Skeletal muscle satellite cell (primary cell): ENCODE data around the gene CPNE9.

Experiments used
- H3K27me3 ChIP-seq: 2 replicates; pipeline ENCODE4 v1.7.0; 2013; ENCODE audit warnings: low read length; ENCODE audit not compliant: control insufficient read depth, insufficient read depth
- H3K36me3 ChIP-seq: 2 replicates; pipeline ENCODE4 v1.7.0; 2013; ENCODE audit warnings: mild to moderate bottlenecking, control low read depth, low read length; ENCODE audit not compliant: insufficient read depth
- H3K4me1 ChIP-seq: 2 replicates; pipeline ENCODE4 v1.7.0; 2013; ENCODE audit warnings: low read length; ENCODE audit not compliant: control insufficient read depth, insufficient read depth
- H3K4me2 ChIP-seq: 2 replicates; pipeline ENCODE4 v1.7.0; 2013; ENCODE audit warnings: mild to moderate bottlenecking, low read length
- H3K4me3 ChIP-seq: 2 replicates; pipeline ENCODE4 v1.7.0; 2013; ENCODE audit warnings: low read length
- H3K9ac ChIP-seq: 2 replicates; pipeline ENCODE4 v1.7.0; 2013; ENCODE audit warnings: mild to moderate bottlenecking, low read depth, low read length, moderate library complexity
- H3K9me3 ChIP-seq: replicated peaks from 2 replicates; pipeline ENCODE4 v1.7.0; 2013; ENCODE audit warnings: mild to moderate bottlenecking, control low read depth, low read length

CPNE9 gene

DNA sequence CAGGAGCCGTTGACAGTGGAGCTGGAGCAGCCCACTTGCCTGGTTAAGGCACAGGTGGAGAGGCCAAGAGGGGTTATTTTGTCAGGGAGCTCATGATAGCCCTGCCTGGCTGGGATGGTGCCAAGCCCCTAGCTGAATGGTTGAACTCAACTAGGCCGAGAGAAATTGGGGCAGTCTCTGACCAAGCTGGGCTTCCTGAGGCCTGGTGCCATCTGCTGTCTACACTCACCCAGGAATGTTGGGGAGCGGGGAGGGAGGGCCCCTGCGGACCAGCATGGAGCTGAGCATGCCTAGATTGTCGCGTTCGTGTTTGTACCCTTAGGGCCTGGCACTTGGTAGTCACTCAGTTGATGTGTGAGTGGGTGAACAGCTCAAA is 29.1 kb downstream of the CPNE9 start:
- Histone ChIP-seq H3K9ac (peak overlapping the region; percentile 99), H3K4me3 (peak overlapping the region; percentile 93), H3K9me3 (no peaks in the 10 kb centered on the region), H3K4me1 (peaks cover 22% of the 10 kb centered on the region), H3K36me3 (peaks cover 35% of the 10 kb centered on the region), H3K27me3 (no peaks in the 10 kb centered on the region), H3K4me2 (peak overlapping the region; percentile 99)

GRCh38 chr3:9736831-9737230 is 33.2 kb downstream of the CPNE9 start:
- no peaks in the 10 kb centered on the region for H3K27me3 ChIP-seq
- no peak overlapping the region for H3K4me3 ChIP-seq
- peaks cover 15% of the 10 kb centered on the region for H3K4me1 ChIP-seq
- no peak overlapping the region for H3K4me2 ChIP-seq
- H3K9me3 ChIP-seq, result no peaks in the 10 kb centered on the region
- no peak overlapping the region for H3K9ac ChIP-seq
- peaks cover 74% of the 10 kb centered on the region for H3K36me3 ChIP-seq

- H3K4me2 ChIP-seq, result no peak overlapping the region
- H3K27me3 ChIP-seq, result no peaks in the 10 kb centered on the region
- H3K9me3 ChIP-seq, result no peaks in the 10 kb centered on the region
- no peaks in the 10 kb centered on the region for H3K4me1 ChIP-seq
- H3K36me3 ChIP-seq, result peaks cover 93% of the 10 kb centered on the region
- no peak overlapping the region for H3K4me3 ChIP-seq
- no peak overlapping the region for H3K9ac ChIP-seq
These were observed 35.5 kb downstream of the CPNE9 start for GRCh38 chr3:9739181-9739580.

- H3K9ac ChIP-seq, result no peak overlapping the region
- no peak overlapping the region for H3K4me2 ChIP-seq
- peaks cover 98% of the 10 kb centered on the region for H3K36me3 ChIP-seq
- H3K4me3 ChIP-seq, result no peak overlapping the region
- H3K4me1 ChIP-seq, result peaks cover 15% of the 10 kb centered on the region
- no peaks in the 10 kb centered on the region for H3K9me3 ChIP-seq
- H3K27me3 ChIP-seq, result no peaks in the 10 kb centered on the region
These were observed 38.9 kb downstream of the CPNE9 start for GRCh38 chr3:9742560-9742959.

- Histone ChIP-seq H3K9ac (no peak overlapping the region), H3K4me2 (no peak overlapping the region), H3K4me3 (no peak overlapping the region), H3K4me1 (peaks cover 15% of the 10 kb centered on the region), H3K36me3 (peaks cover 96% of the 10 kb centered on the region), H3K9me3 (no peaks in the 10 kb centered on the region), H3K27me3 (no peaks in the 10 kb centered on the region)
These were observed 39.9 kb downstream of the CPNE9 start for GRCh38 chr3:9743548-9743947.

- no peaks in the 10 kb centered on the region for H3K9me3 ChIP-seq
- peaks cover 92% of the 10 kb centered on the region for H3K36me3 ChIP-seq
- H3K4me2 ChIP-seq, result no peak overlapping the region
- peaks cover 17% of the 10 kb centered on the region for H3K4me1 ChIP-seq
- H3K9ac ChIP-seq, result no peak overlapping the region
- H3K4me3 ChIP-seq, result no peak overlapping the region
- H3K27me3 ChIP-seq, result no peaks in the 10 kb centered on the region
These were observed 40.5 kb downstream of the CPNE9 start for GRCh38 chr3:9744162-9744561.

DNA sequence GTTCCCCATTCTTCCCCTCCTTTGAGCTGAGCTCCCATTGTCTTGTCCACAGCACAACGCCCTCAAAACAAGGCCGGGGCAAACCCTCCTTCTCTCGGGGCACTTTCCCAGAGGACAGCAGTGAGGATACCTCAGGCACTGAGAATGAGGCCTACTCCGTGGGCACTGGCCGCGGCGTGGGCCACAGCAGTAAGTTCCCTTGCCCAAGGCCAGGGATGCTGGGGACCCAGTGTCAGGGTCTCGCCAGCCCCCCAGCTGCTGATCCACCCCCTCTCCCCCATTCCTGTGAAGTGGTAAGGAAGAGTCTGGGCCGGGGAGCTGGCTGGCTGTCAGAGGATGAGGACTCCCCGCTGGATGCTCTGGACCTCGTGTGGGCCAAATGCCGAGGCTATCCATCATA is 41.9 kb downstream of the CPNE9 start:
- Histone ChIP-seq H3K4me1 (peaks cover 24% of the 10 kb centered on the region), H3K9me3 (no peaks in the 10 kb centered on the region), H3K9ac (no peak overlapping the region), H3K4me2 (no peak overlapping the region), H3K27me3 (no peaks in the 10 kb centered on the region), H3K36me3 (peaks cover 78% of the 10 kb centered on the region), H3K4me3 (no peak overlapping the region)

DNA sequence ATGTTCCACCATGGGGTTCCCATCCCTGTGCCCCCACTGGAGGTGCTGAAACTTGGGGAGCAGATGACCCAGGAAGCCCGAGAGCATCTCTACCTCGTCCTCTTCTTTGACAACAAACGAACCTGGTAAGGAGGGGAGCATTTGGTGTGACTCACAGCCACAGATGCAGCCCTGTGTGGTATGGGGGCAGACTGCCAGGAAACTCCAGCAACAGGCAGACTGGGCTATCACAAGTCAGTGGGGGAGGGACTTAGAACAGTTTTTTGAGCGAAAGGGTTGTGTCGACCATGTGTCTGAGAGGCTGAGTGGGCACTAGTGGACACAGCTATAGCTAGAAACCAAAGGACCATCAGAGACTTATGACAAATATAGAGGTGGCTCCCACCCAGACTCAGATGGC is 42.7 kb downstream of the CPNE9 start:
- Histone ChIP-seq H3K4me1 (peaks cover 29% of the 10 kb centered on the region), H3K36me3 (peaks cover 74% of the 10 kb centered on the region), H3K9me3 (no peaks in the 10 kb centered on the region), H3K27me3 (no peaks in the 10 kb centered on the region), H3K9ac (no peak overlapping the region), H3K4me3 (no peak overlapping the region), H3K4me2 (no peak overlapping the region)

GRCh38 chr3:9747267-9747666 is 43.6 kb downstream of the CPNE9 start:
- peaks cover 29% of the 10 kb centered on the region for H3K4me1 ChIP-seq
- H3K4me3 ChIP-seq, result no peak overlapping the region
- no peaks in the 10 kb centered on the region for H3K9me3 ChIP-seq
- peaks cover 74% of the 10 kb centered on the region for H3K36me3 ChIP-seq
- H3K4me2 ChIP-seq, result no peak overlapping the region
- H3K27me3 ChIP-seq, result no peaks in the 10 kb centered on the region
- H3K9ac ChIP-seq, result no peak overlapping the region

DNA sequence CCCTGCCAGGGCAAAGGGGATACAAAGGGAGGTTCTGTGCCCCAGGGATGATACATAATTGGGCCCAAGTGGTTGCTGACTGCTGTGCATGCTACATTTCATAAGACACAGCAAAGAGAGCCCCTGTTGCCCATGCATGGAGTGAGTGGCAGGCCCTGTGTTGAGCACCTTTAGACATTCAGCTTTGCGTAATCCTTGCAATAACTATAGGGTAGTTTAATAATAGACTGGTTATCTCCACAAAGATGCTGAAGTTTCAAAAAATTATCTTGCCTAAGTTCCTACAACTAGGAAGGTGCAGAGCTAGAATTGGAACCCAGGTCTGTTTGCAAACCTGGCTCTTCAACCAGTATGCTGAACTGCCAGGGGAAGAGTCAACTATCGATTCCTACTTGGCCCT is 44.4 kb downstream of the CPNE9 start:
- Histone ChIP-seq H3K9ac (no peak overlapping the region), H3K4me1 (peaks cover 29% of the 10 kb centered on the region), H3K36me3 (peaks cover 67% of the 10 kb centered on the region), H3K4me2 (no peak overlapping the region), H3K27me3 (no peaks in the 10 kb centered on the region), H3K4me3 (no peak overlapping the region), H3K9me3 (no peaks in the 10 kb centered on the region)

- Histone ChIP-seq H3K36me3 (peaks cover 54% of the 10 kb centered on the region), H3K4me1 (peaks cover 29% of the 10 kb centered on the region), H3K4me3 (peak overlapping the region; percentile 82), H3K9ac (peak overlapping the region; percentile 81), H3K9me3 (no peaks in the 10 kb centered on the region), H3K4me2 (peak overlapping the region; percentile 94), H3K27me3 (no peaks in the 10 kb centered on the region)
These were observed 45.6 kb downstream of the CPNE9 start for GRCh38 chr3:9749296-9749644.

DNA sequence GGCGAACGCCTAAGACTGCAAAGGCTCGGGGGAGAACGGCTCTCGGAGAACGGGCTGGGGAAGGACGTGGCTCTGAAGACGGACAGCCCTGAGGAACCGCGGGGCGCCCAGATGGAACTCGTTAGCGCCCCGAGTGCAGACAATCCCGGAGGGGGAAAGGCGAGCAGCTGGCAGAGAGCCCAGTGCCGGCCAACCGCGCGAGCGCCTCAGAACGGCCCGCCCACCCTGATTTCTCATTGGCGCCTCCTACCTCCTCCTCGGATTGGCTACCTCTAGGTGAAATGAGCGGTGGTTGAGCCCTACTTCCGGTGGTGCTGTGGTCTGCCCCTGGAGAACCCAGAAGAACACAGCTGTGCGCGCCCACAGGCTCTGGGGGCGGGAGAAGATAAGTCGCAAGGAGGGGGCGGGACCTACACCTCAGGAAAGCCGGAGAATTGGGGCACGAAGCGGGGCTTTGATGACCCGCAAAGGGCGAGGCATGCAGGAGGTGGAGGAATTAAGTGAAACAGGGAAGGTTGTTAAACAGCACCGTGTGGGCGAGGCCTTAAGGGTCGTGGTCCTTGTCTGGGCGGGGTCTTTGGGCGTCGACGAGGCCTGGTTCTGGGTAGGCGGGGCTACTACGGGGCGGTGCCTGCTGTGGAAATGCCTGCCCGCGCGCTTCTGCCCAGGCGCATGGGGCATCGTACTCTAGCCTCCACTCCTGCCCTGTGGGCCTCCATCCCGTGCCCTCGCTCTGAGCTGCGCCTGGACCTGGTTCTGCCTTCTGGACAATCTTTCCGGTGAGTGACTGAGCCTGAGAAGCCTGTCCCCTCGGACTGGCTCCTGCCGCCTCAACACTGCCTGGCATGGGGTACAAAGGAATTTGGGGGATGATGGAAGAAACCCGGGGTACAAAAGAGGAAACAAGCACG is 46.3 kb downstream of the CPNE9 start, which contains the start of gene OGG1:
TSS of gene OGG1 (plus strand) at position 308 of the 911 bp plus-strand sequence. CDS start at position 643, 335 bp downstream.
- Histone ChIP-seq H3K9ac (peak within 1 kb of the TSS; percentile 81), H3K4me2 (peak within 1 kb of the TSS; percentile 94), H3K9me3 (no peaks in the 10 kb centered on the region), H3K27me3 (no peaks in the 10 kb centered on the region), H3K36me3 (peaks cover 48% of the 10 kb centered on the region), H3K4me3 (peak within 1 kb of the TSS; percentile 82), H3K4me1 (peaks cover 33% of the 10 kb centered on the region)
